DMS53 (cell line): ENCODE data around the gene PRR15.

Experiments
- DNase-seq: peaks from one replicate; lab custom pipeline; 2025; lab: John Stamatoyannopoulos, UW

The PRR15 gene

GRCh38 chr7:29569648-29570047 is 6.0 kb downstream of the PRR15 start:
- peak; percentile 75 for DNase-seq

- no peak for DNase-seq
Measured at GRCh38 chr7:29572558-29572957, 8.9 kb downstream of the PRR15 start.

- peak; percentile 75 for DNase-seq
Measured at GRCh38 chr7:29573567-29573966, 9.9 kb downstream of the PRR15 start.

- no peak for DNase-seq
Measured at GRCh38 chr7:29574659-29575058, 11.0 kb downstream of the PRR15 start.

- DNase-seq, result no peak
Measured at GRCh38 chr7:29587195-29587808, 23.7 kb downstream of the PRR15 start.

GRCh38 chr7:29588212-29588611 is 24.6 kb downstream of the PRR15 start:
- no peak for DNase-seq

- DNase-seq, result peak; percentile 87
Measured at GRCh38 chr7:29588900-29589696, 25.5 kb downstream of the PRR15 start.

- no peak for DNase-seq
Measured at GRCh38 chr7:29592866-29593265, 29.2 kb downstream of the PRR15 start.

- DNase-seq, result no peak
Measured at GRCh38 chr7:29593459-29593858, 29.8 kb downstream of the PRR15 start.

- no peak for DNase-seq
Measured at GRCh38 chr7:29596593-29597178, 33.1 kb downstream of the PRR15 start.

- no peak for DNase-seq
Measured at GRCh38 chr7:29597266-29597665, 33.6 kb downstream of the PRR15 start.

- DNase-seq, result no peak
Measured at GRCh38 chr7:29598137-29598536, 34.5 kb downstream of the PRR15 start.

- peak; percentile 41 for DNase-seq
Measured at GRCh38 chr7:29598613-29599012, 35.0 kb downstream of the PRR15 start.

GRCh38 chr7:29599026-29599425 is 35.4 kb downstream of the PRR15 start:
- DNase-seq, result no peak

GRCh38 chr7:29600661-29601060 is 37.0 kb downstream of the PRR15 start:
- DNase-seq, result no peak

GRCh38 chr7:29604052-29604451 is 40.4 kb downstream of the PRR15 start:
- DNase-seq, result no peak

GRCh38 chr7:29604702-29605101 is 41.1 kb downstream of the PRR15 start:
- no peak for DNase-seq

GRCh38 chr7:29605671-29606070 is 42.0 kb downstream of the PRR15 start:
- no peak for DNase-seq

GRCh38 chr7:29606287-29606721 is 42.7 kb downstream of the PRR15 start:
- peak; percentile 67 for DNase-seq

- DNase-seq, result no peak
Measured at GRCh38 chr7:29606830-29607229, 43.2 kb downstream of the PRR15 start.

- peak; percentile 35 for DNase-seq
Measured at GRCh38 chr7:29607259-29607658, 43.6 kb downstream of the PRR15 start.

GRCh38 chr7:29607889-29608288 is 44.3 kb downstream of the PRR15 start:
- no peak for DNase-seq
